Measurements from ENCODE around the gene SETBP1.

SETBP1 gene

GRCh38 chr18:44959013-44959412 lies 278.3 kb downstream of the SETBP1 start:
- H3K27me3 ChIP-seq (ENCODE audit: control insufficient read depth in 3 of 3, insufficient read depth in 3 of 3, low read depth in 1 of 3, low read length in 3 of 3): no peaks in the 10 kb centered on the region
- no peak overlapping the region for H2BK120ac ChIP-seq (ENCODE audit: low read depth, low read length)
- H2AK5ac ChIP-seq (ENCODE audit: low read depth, low read length): no peak overlapping the region
- H2BK12ac ChIP-seq (ENCODE audit: low read length): no peak overlapping the region
- DNase-seq (ENCODE audit: low spot score): no peak
- WGBS, 2 donors (ENCODE audit: extremely low coverage in 2 of 2, insufficient read length in 2 of 2, insufficient replicate concordance in 1 of 2): no CpG with 5 or more reads among the region's 2 CpGs
- H3K36me3 ChIP-seq (replicated peaks in 1 of 2; ENCODE audit: control insufficient read depth in 2 of 2, insufficient read depth in 2 of 2, low read length in 2 of 2): peaks cover 0 to 26% of the 10 kb centered on the region in 2 donors
- no peak overlapping the region for H2AFZ ChIP-seq (ENCODE audit: low read length)
- no peaks in the 10 kb centered on the region for H3K79me1 ChIP-seq (ENCODE audit: low read depth, low read length)
- H3K4ac ChIP-seq (ENCODE audit: low read length): no peak overlapping the region
- no peak overlapping the region for H2BK15ac ChIP-seq (ENCODE audit: low read length)
- no peak overlapping the region for H3K14ac ChIP-seq (ENCODE audit: low read length)
- H3K4me3 ChIP-seq (ENCODE audit: low read length in 2 of 2): no peak overlapping the region
- H3K23ac ChIP-seq (ENCODE audit: low read depth, low read length, poor library complexity): no peak overlapping the region
- H3K4me2 ChIP-seq (ENCODE audit: insufficient read depth, low read length, poor library complexity, severe bottlenecking): no peak overlapping the region
- H4K8ac ChIP-seq (ENCODE audit: low read depth, low read length): no peak overlapping the region
- no peak overlapping the region for H2BK5ac ChIP-seq (ENCODE audit: low read length)
- no peak overlapping the region for H3K18ac ChIP-seq (ENCODE audit: low read length)
- H3K4me1 ChIP-seq (ENCODE audit: control insufficient read depth in 2 of 2, insufficient read depth in 1 of 2, low read depth in 1 of 2, low read length in 2 of 2): no peaks in the 10 kb centered on the region
- no peak overlapping the region for H3K27ac ChIP-seq (replicated peaks; ENCODE audit: low read length)
- no peak overlapping the region for H4K91ac ChIP-seq (ENCODE audit: low read depth, low read length, poor library complexity)
- no peaks in the 10 kb centered on the region for H3K9me3 ChIP-seq (replicated peaks in 1 of 2; ENCODE audit: control insufficient read depth in 2 of 2, insufficient read depth in 1 of 2, low read depth in 1 of 2, low read length in 2 of 2)
- H3K9ac ChIP-seq (ENCODE audit: low read depth, low read length, poor library complexity): no peak overlapping the region

- Histone ChIP-seq H3K36me3 (replicated peaks in 1 of 2; ENCODE audit: control insufficient read depth in 2 of 2, insufficient read depth in 2 of 2, low read length in 2 of 2) (peaks cover 0 to 16% of the 10 kb centered on the region in 2 donors), H3K9me3 (replicated peaks in 1 of 2; ENCODE audit: control insufficient read depth in 2 of 2, insufficient read depth in 1 of 2, low read depth in 1 of 2, low read length in 2 of 2) (no peaks in the 10 kb centered on the region), H3K23ac (ENCODE audit: low read depth, low read length, poor library complexity) (no peak overlapping the region), H2BK12ac (ENCODE audit: low read length) (no peak overlapping the region), H3K4me2 (ENCODE audit: insufficient read depth, low read length, poor library complexity, severe bottlenecking) (no peak overlapping the region), H3K4me3 (ENCODE audit: low read length in 2 of 2) (no peak overlapping the region), H3K18ac (ENCODE audit: low read length) (no peak overlapping the region), H3K27ac (replicated peaks; ENCODE audit: low read length) (no peak overlapping the region), H2AFZ (ENCODE audit: low read length) (no peak overlapping the region), H2AK5ac (ENCODE audit: low read depth, low read length) (no peak overlapping the region), H3K79me1 (ENCODE audit: low read depth, low read length) (no peaks in the 10 kb centered on the region), H3K27me3 (ENCODE audit: control insufficient read depth in 3 of 3, insufficient read depth in 3 of 3, low read depth in 1 of 3, low read length in 3 of 3) (no peaks in the 10 kb centered on the region), H2BK15ac (ENCODE audit: low read length) (no peak overlapping the region), H2BK5ac (ENCODE audit: low read length) (no peak overlapping the region), H3K4ac (ENCODE audit: low read length) (no peak overlapping the region), H2BK120ac (ENCODE audit: low read depth, low read length) (no peak overlapping the region), H4K91ac (ENCODE audit: low read depth, low read length, poor library complexity) (no peak overlapping the region), H3K4me1 (ENCODE audit: control insufficient read depth in 2 of 2, insufficient read depth in 1 of 2, low read depth in 1 of 2, low read length in 2 of 2) (no peaks in the 10 kb centered on the region), H3K9ac (ENCODE audit: low read depth, low read length, poor library complexity) (no peak overlapping the region), H4K8ac (ENCODE audit: low read depth, low read length) (no peak overlapping the region), H3K14ac (ENCODE audit: low read length) (no peak overlapping the region)
- no CpG with 5 or more reads among the region's 2 CpGs for WGBS, 2 donors (ENCODE audit: extremely low coverage in 2 of 2, insufficient read length in 2 of 2, insufficient replicate concordance in 1 of 2)
- DNase-seq (ENCODE audit: low spot score): no peak
Measured at GRCh38 chr18:44960580-44960979, 279.9 kb downstream of the SETBP1 start.

DNA sequence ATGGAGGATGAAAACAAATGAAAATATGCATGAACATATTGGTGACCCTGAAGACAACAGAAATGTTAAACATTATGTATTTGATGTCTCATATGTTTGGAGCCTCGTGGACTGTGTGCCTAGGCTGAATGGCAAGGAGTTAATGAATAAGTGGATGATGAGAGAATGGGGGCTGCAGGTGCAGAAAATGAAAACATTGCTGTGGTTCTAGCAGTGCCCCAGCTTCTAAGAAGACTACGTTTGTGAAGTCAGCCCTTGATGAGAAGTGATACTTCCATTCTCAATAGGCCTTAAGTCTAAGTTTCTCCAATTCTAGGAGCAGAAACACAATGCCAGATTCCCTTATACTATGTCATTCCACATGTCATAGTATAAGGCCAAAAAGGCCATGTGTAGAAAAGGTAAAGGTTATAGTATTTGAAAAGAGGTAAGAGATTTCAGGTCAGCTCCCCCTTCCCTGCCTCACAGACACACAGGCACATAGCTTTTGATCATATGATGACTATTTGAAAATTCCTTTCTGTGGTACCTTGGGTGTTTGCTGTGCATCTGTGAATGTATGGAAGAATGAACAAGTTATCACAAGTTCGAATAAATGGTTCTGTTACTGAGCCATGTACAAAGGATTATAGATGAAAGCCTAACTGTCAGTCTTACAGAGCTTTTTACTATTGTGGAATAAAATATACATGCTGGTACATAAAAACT lies 280.8 kb downstream of the SETBP1 start:
- no peak overlapping the region for H3K23ac ChIP-seq (ENCODE audit: low read depth, low read length, poor library complexity)
- no peak overlapping the region for H2BK5ac ChIP-seq (ENCODE audit: low read length)
- H3K79me1 ChIP-seq (ENCODE audit: low read depth, low read length): no peaks in the 10 kb centered on the region
- WGBS, 2 donors (ENCODE audit: extremely low coverage in 2 of 2, insufficient read length in 2 of 2, insufficient replicate concordance in 1 of 2): no CpG with 5 or more reads among the region's 3 CpGs
- no peaks in the 10 kb centered on the region for H3K27me3 ChIP-seq (ENCODE audit: control insufficient read depth in 3 of 3, insufficient read depth in 3 of 3, low read depth in 1 of 3, low read length in 3 of 3)
- no peak overlapping the region for H3K4me3 ChIP-seq (ENCODE audit: low read length in 2 of 2)
- no peak overlapping the region for H4K8ac ChIP-seq (ENCODE audit: low read depth, low read length)
- no peak overlapping the region for H3K18ac ChIP-seq (ENCODE audit: low read length)
- H3K4me1 ChIP-seq (ENCODE audit: control insufficient read depth in 2 of 2, insufficient read depth in 1 of 2, low read depth in 1 of 2, low read length in 2 of 2): no peaks in the 10 kb centered on the region
- no peak overlapping the region for H2BK120ac ChIP-seq (ENCODE audit: low read depth, low read length)
- H3K9ac ChIP-seq (ENCODE audit: low read depth, low read length, poor library complexity): no peak overlapping the region
- H4K91ac ChIP-seq (ENCODE audit: low read depth, low read length, poor library complexity): no peak overlapping the region
- H3K27ac ChIP-seq (replicated peaks; ENCODE audit: low read length): no peak overlapping the region
- no peak overlapping the region for H2AK5ac ChIP-seq (ENCODE audit: low read depth, low read length)
- H3K36me3 ChIP-seq (replicated peaks in 1 of 2; ENCODE audit: control insufficient read depth in 2 of 2, insufficient read depth in 2 of 2, low read length in 2 of 2): peaks cover 0 to 16% of the 10 kb centered on the region in 2 donors
- no peak overlapping the region for H2BK12ac ChIP-seq (ENCODE audit: low read length)
- H3K4ac ChIP-seq (ENCODE audit: low read length): no peak overlapping the region
- no peak overlapping the region for H3K14ac ChIP-seq (ENCODE audit: low read length)
- H3K9me3 ChIP-seq (replicated peaks in 1 of 2; ENCODE audit: control insufficient read depth in 2 of 2, insufficient read depth in 1 of 2, low read depth in 1 of 2, low read length in 2 of 2): no peaks in the 10 kb centered on the region
- no peak overlapping the region for H2AFZ ChIP-seq (ENCODE audit: low read length)
- no peak overlapping the region for H3K4me2 ChIP-seq (ENCODE audit: insufficient read depth, low read length, poor library complexity, severe bottlenecking)
- H2BK15ac ChIP-seq (ENCODE audit: low read length): no peak overlapping the region
- DNase-seq (ENCODE audit: low spot score): no peak

DNA sequence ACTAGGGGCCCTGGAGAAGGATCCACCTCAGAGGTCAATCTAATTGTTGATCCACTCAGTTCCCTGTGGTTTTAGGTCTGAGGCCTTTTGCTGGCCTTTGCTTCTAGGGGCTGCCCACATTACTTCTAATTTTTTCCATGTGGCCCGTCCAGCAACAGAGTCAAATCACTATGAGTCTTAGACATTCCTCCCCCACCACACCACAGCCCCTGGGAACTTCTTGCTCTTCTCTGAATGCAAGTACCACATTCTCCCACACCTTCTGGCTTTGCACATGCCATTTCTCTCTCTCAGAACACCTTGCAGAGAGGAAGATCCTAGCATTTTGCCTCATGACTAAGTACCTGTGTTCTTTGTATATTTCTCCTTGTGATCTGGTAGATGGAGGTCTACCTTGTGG lies 286.9 kb downstream of the SETBP1 start:
- H2AK5ac ChIP-seq (ENCODE audit: low read depth, low read length): no peak overlapping the region
- H3K14ac ChIP-seq (ENCODE audit: low read length): no peak overlapping the region
- WGBS, 2 donors (ENCODE audit: extremely low coverage in 2 of 2, insufficient read length in 2 of 2, insufficient replicate concordance in 1 of 2): no CpG with 5 or more reads among the region's 1 CpG

More for the DNA sequence above, 286.9 kb downstream of the SETBP1 start:
- no peaks in the 10 kb centered on the region for H3K27me3 ChIP-seq (ENCODE audit: control insufficient read depth in 3 of 3, insufficient read depth in 3 of 3, low read depth in 1 of 3, low read length in 3 of 3)
- no peaks in the 10 kb centered on the region for H3K79me1 ChIP-seq (ENCODE audit: low read depth, low read length)
- H4K8ac ChIP-seq (ENCODE audit: low read depth, low read length): no peak overlapping the region
- H3K23ac ChIP-seq (ENCODE audit: low read depth, low read length, poor library complexity): no peak overlapping the region
- no peaks in the 10 kb centered on the region for H3K36me3 ChIP-seq (replicated peaks in 1 of 2; ENCODE audit: control insufficient read depth in 2 of 2, insufficient read depth in 2 of 2, low read length in 2 of 2)
- no peak overlapping the region for H2BK5ac ChIP-seq (ENCODE audit: low read length)
- H3K9me3 ChIP-seq (replicated peaks in 1 of 2; ENCODE audit: control insufficient read depth in 2 of 2, insufficient read depth in 1 of 2, low read depth in 1 of 2, low read length in 2 of 2): no peaks in the 10 kb centered on the region
- no peak overlapping the region for H4K91ac ChIP-seq (ENCODE audit: low read depth, low read length, poor library complexity)
- DNase-seq (ENCODE audit: low spot score): no peak
- no peaks in the 10 kb centered on the region for H3K4me1 ChIP-seq (ENCODE audit: control insufficient read depth in 2 of 2, insufficient read depth in 1 of 2, low read depth in 1 of 2, low read length in 2 of 2)
- no peak overlapping the region for H3K4me3 ChIP-seq (ENCODE audit: low read length in 2 of 2)
- H3K18ac ChIP-seq (ENCODE audit: low read length): no peak overlapping the region
- no peak overlapping the region for H3K4me2 ChIP-seq (ENCODE audit: insufficient read depth, low read length, poor library complexity, severe bottlenecking)
- no peak overlapping the region for H3K9ac ChIP-seq (ENCODE audit: low read depth, low read length, poor library complexity)
- no peak overlapping the region for H2BK12ac ChIP-seq (ENCODE audit: low read length)
- no peak overlapping the region for H2AFZ ChIP-seq (ENCODE audit: low read length)
- H3K4ac ChIP-seq (ENCODE audit: low read length): no peak overlapping the region
- H3K27ac ChIP-seq (replicated peaks; ENCODE audit: low read length): no peak overlapping the region
- no peak overlapping the region for H2BK15ac ChIP-seq (ENCODE audit: low read length)
- H2BK120ac ChIP-seq (ENCODE audit: low read depth, low read length): no peak overlapping the region

Data from neuronal stem cell (in vitro differentiated cells).